ENCODE data around the gene MEPE.

DNA sequence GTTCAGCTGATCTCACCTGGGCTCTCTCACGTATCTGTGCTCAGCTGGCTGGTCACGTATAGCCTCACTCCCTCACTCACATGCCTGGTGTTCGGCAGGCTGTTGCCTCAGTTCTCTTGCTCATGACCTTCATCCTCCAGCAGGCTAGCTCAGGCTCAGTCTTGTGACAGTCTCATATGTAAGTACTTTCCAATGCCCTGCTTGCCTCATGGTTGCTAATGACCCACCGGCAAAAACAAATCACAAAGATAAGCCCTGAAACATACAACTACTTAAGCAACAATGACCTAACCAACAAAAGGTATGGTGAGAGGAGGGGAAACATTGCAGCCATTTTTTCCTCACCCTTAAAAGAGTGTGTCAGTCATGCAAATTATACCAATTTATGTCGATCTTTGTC is 25.0 kb downstream of the MEPE start:
- TF ChIP-seq, protein P1, sequence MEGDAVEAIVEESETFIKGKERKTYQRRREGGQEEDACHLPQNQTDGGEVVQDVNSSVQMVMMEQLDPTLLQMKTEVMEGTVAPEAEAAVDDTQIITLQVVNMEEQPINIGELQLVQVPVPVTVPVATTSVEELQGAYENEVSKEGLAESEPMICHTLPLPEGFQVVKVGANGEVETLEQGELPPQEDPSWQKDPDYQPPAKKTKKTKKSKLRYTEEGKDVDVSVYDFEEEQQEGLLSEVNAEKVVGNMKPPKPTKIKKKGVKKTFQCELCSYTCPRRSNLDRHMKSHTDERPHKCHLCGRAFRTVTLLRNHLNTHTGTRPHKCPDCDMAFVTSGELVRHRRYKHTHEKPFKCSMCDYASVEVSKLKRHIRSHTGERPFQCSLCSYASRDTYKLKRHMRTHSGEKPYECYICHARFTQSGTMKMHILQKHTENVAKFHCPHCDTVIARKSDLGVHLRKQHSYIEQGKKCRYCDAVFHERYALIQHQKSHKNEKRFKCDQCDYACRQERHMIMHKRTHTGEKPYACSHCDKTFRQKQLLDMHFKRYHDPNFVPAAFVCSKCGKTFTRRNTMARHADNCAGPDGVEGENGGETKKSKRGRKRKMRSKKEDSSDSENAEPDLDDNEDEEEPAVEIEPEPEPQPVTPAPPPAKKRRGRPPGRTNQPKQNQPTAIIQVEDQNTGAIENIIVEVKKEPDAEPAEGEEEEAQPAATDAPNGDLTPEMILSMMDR (conservative IDR thresholded peaks at IDR 0.05), result no peak
- no peak for TF ChIP-seq ZFX (IDR thresholded peaks at IDR 0.05)

Data from C4-2B (cell line).